ENCODE measurements around the gene ANKRD37.

- TF ChIP-seq, protein P1, sequence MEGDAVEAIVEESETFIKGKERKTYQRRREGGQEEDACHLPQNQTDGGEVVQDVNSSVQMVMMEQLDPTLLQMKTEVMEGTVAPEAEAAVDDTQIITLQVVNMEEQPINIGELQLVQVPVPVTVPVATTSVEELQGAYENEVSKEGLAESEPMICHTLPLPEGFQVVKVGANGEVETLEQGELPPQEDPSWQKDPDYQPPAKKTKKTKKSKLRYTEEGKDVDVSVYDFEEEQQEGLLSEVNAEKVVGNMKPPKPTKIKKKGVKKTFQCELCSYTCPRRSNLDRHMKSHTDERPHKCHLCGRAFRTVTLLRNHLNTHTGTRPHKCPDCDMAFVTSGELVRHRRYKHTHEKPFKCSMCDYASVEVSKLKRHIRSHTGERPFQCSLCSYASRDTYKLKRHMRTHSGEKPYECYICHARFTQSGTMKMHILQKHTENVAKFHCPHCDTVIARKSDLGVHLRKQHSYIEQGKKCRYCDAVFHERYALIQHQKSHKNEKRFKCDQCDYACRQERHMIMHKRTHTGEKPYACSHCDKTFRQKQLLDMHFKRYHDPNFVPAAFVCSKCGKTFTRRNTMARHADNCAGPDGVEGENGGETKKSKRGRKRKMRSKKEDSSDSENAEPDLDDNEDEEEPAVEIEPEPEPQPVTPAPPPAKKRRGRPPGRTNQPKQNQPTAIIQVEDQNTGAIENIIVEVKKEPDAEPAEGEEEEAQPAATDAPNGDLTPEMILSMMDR (IDR thresholded peaks at IDR 0.05), result no peak
- TF ChIP-seq POLR2AphosphoS5 (IDR thresholded peaks at IDR 0.05), result no peak
- no peak for TF ChIP-seq POLR2A (IDR thresholded peaks at IDR 0.05)
These were observed 41.2 kb downstream of the ANKRD37 start for GRCh38 chr4:185437809-185438208.

Data from stomach (tissue), 4 donors.